Hematopoietic multipotent progenitor cell treated with erythropoietin and hydrocortisone succinate and interleukin-3 and kit ligand, for 6 days (in vitro differentiated cells): ENCODE measurements around the gene OR52A5.

ENCODE experiments used
- DNase-seq: peaks from one replicate; pipeline ENCODE4 v3.0.0-alpha.2; 2015

Gene OR52A5

DNA sequence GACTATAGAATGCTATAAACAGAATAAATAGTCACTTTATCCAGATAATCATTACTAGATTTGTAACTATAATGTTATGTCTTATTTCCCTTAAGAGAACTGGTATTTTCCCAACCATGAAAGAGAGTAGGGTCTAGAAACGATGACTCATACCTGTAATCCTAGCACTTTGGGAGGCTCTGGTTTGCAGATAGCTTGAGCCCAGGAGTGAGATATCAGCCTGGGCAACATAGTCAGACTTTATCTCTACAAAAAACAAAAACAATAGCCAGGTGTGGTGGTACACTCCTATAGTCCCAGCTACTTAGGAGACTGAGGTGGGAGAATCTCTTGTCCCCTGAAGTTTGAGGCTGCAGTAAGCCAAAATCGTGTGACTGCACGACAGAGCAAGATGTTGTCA lies 30.9 kb downstream of the OR52A5 start:
- no peak for DNase-seq

GRCh38 chr11:5103066-5103465 lies 35.1 kb downstream of the OR52A5 start:
- DNase-seq: no peak

DNA sequence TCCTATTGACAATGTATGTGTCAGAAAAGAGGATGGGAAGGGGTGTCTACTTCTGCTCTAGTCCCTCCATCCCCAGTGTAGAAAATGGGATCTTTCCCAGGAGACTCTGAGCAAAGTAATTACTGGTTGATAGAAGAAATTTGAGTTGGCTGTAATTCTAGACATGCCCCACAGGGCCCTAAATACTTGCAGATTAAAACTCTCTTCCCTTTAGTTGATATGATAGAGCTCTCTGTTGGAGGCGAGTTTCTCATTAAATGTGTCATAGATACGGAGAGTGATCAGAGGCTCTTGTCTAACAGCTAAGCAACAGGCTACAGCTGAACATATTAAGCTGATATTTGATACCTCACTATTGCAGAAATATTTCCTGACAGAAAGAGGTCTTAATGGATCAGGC lies 35.9 kb downstream of the OR52A5 start:
- no peak for DNase-seq

DNA sequence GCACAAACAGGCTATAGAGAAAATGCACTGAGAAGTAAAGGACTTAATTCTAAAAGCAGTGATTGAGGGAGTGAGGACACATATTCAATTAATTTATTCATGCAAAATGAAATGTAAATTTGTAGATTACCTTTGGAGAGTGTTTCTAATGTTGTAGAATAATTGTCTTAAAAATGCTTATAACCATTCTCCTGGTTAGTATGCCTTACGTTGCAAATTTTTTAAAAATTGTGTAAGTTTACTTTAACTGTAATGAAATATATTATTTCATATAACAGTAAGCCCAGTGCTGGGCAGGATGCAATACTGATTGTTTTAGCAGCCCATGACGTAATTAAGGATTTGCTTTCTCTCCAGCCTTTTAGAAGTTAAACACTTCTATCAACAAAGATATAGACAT lies 42.1 kb downstream of the OR52A5 start:
- no peak for DNase-seq

DNA sequence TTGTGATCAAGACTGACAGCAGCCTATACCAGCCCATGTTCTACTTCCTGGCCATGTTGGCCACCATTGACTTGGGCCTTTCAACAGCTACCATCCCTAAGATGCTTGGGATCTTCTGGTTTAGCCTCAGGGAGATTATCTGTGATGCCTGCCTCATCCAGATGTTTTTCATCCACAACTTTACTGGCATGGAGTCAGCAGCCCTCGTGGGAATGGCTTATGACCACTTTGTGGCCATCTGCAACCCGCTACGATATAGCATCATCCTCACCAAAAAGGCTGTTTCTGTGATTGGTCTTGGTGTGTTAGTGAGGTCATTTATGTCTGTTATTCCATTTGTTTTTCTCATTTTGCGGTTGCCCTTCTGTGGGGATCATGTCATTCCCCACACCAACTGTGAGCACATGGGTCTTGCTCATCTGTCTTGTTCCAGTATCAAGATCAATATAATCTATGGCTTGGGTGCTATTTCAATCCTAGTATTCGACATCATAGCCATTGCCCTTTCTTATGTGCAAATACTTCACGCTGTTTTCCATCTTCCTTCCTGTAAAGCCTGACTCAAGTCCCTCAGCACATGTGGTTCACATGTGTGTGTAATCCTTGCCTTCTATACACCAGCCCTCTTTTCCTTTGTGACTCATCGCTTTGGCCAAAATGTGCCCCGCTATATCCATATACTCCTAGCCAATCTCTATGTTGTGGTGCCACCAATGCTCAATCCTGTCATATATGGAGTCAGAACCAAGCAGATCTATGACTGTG lies 45.2 kb downstream of the OR52A5 start:
- no peak for DNase-seq

GRCh38 chr11:5090668-5091067 lies 47.5 kb downstream of the OR52A5 start:
- no peak for DNase-seq

DNA sequence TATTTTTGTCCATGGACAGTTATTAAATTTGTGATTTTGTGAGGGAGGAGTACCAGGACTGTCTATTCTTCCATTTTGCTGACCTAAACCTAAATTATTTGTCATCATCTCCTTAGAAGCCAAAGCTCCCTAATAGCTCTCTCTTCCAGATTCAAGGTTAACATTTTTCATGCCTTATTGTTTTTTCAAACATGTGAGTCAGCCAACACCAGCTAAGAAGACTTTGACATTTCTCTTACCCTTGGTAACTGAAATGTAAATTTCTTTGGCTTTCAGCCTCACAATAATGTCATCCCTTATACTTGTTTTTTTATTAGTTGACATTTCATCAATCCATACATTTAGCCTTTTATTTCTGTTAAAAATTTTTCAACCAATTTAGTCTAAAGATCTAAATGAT lies 49.6 kb downstream of the OR52A5 start:
- no peak for DNase-seq

DNA sequence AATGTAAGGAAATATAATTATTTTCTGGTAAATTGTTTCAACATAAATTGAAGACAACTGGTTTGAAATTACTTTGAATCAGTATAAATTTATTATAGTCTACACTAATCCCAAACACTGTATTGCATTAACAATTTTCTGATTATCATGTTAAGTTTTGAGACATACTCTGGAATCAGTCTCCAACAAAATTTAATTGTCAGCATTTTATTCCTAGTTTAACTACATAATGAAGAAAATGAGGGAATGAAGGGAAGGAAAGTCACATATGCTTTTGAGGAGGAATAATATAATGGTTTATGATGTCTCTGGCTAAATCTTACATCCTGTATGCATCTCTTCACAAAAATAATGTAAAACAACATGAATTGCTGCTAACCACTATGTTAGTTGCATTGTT lies 54.6 kb downstream of the OR52A5 start:
- no peak for DNase-seq

GRCh38 chr11:5081405-5081804 lies 56.8 kb downstream of the OR52A5 start:
- DNase-seq: no peak
